PC-9 (cell line): ENCODE measurements around the gene KIAA1671. TPM values are rescaled to one million over a fixed set of nuclear protein-coding genes. Genes with fewer than 3 reads are reported as not detected.

Experiments
- BruUV-seq: library from RNA; stranded (reverse); fragments of 400-500 nt; replicated peaks from 2 replicates; lab custom pipeline; 2021; lab: Mats Ljungman, UMichigan
- CTCF ChIA-PET: fragments of 300-600 bp; sonication (Branson Sonifier 250); formaldehyde crosslinking; loops from one replicate; lab custom pipeline; 2022; ENCODE audit warnings: antibody characterized with exemption; lab: Charles Lee
- POLR2A ChIA-PET: fragments of 300-600 bp; sonication (Branson Sonifier 250); formaldehyde crosslinking; loops from one replicate; lab custom pipeline; 2022; ENCODE audit warnings: antibody characterized with exemption; ENCODE audit not compliant: unreplicated experiment; lab: Charles Lee
- DNase-seq, 2 experiments: peaks; one replicate each; pipeline versions ENCODE4 v3.0.0 to v3.0.0-alpha.2; 2015 to 2022; ENCODE audit warnings: mixed read lengths in 1 of 2
- H2AFZ ChIP-seq: fragments of 200-600 bp; sonication (generic); 2 replicates; pipeline ENCODE4 v1.8.1; 2017; ENCODE audit warnings: antibody characterized with exemption
- H3F3A ChIP-seq: fragments of 200-600 bp; sonication (generic); 2 replicates; pipeline ENCODE4 v1.8.1; 2017; ENCODE audit warnings: antibody characterized with exemption, mild to moderate bottlenecking, low read depth; ENCODE audit not compliant: insufficient read depth
- H3K27ac ChIP-seq: fragments of 200-600 bp; sonication (generic); 2 replicates; pipeline ENCODE4 v1.6.1; 2016; ENCODE audit warnings: mixed run types
- H3K27me3 ChIP-seq: fragments of 200-600 bp; sonication (generic); 2 replicates; pipeline ENCODE4 v1.6.1; 2016; ENCODE audit warnings: low read depth, mixed run types; ENCODE audit not compliant: insufficient read depth
- H3K36me3 ChIP-seq: fragments of 200-600 bp; sonication (generic); 2 replicates; pipeline ENCODE4 v1.6.1; 2016; ENCODE audit warnings: low read depth, mixed run types
- H3K4me1 ChIP-seq: fragments of 200-600 bp; sonication (generic); replicated peaks from 2 replicates; pipeline ENCODE4 v1.6.1; 2016; ENCODE audit warnings: mixed run types; ENCODE audit not compliant: insufficient read depth
- H3K4me2 ChIP-seq: fragments of 200-600 bp; sonication (generic); 2 replicates; pipeline ENCODE4 v1.6.1; 2017; ENCODE audit warnings: mixed run types
- H3K4me3 ChIP-seq: fragments of 200-600 bp; sonication (generic); 2 replicates; pipeline ENCODE4 v1.6.1; 2016; ENCODE audit warnings: mixed run types
- H3K79me2 ChIP-seq: fragments of 200-600 bp; sonication (generic); 2 replicates; pipeline ENCODE4 v1.6.1; 2017; ENCODE audit warnings: low read depth, mixed run types
- H3K9me2 ChIP-seq: fragments of 200-600 bp; sonication (generic); 2 replicates; pipeline ENCODE4 v1.8.1; 2017; ENCODE audit warnings: mild to moderate bottlenecking; ENCODE audit not compliant: insufficient read depth
- H3K9me3 ChIP-seq: fragments of 200-600 bp; sonication (generic); 2 replicates; pipeline ENCODE4 v1.8.1; 2016; ENCODE audit warnings: low read depth; ENCODE audit not compliant: insufficient read depth
- H4K20me1 ChIP-seq: fragments of 200-600 bp; sonication (generic); 2 replicates; pipeline ENCODE4 v1.8.1; 2017; ENCODE audit not compliant: insufficient read depth
- EZH2 ChIP-seq: fragments of 200-600 bp; sonication (generic); IDR thresholded peaks from 2 replicates; pipeline ENCODE4 v1.8.0; 2017; ENCODE audit warnings: antibody characterized with exemption, low read depth
- intact Hi-C: fragments of 100-400 bp; cut with micrococcal nuclease; formaldehyde crosslinking; loops from one replicate; pipeline ENCODE4 v1.10.0; 2022; ENCODE audit not compliant: unreplicated experiment
- total RNA-seq: library from RNA; stranded (reverse); gene quantifications from 2 replicates; pipeline ENCODE4 v1.2.3, GENCODE V29; 2021
- TF ChIP-seq, protein P1 (sequence below): fragments of 200-600 bp; sonication (generic); conservative IDR thresholded peaks from 2 replicates; pipeline ENCODE4 v1.6.1; 2017; ENCODE audit warnings: mixed run types, antibody characterized with exemption, mild to moderate bottlenecking, moderate library complexity

Gene KIAA1671
- total RNA-seq, 1 experiment from 2014 or later: 44.3 TPM

DNA sequence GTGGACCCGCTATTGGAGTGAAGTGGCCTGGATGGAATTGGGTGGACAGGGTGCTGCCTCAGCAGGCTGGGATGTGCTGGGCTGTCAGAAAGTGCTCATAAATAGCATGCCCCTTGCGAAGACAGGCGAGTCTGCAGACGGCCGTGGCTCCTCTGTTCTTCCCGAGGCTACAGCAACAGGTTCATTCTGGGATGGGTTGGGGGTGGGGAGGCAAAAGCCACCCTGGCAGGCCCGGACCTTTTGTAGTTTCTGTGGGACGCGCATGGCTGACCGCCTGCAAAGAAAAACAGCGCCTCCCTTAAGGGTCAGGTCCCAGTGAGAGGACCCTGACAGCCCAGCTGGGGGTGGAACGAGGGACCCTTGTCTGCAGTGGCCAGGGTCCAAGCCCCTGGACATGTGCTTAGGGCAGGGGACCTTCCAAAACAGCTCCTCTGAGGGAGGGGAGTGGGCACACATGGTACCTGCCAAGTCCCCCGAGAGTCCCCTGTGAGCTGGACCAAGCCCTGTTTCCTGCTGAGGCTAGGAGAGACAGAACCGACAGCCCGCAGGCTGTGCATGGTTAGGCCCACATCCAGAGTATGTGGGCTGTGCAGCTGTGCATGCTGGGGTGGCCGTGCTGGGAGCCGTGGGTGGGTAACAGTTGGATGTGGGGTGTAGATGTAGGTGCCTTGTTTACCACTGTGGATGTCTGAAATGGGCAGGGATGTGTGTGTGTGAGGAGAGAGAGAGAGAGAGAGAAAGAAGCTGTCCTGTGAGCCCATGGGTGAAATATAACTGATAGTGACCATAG is 247.4 kb downstream of the KIAA1671 start, which contains the start of gene CRYBB3:
CRYBB3 (plus strand) TSS at position 128 of the 790 bp plus-strand sequence. CDS start 1,539 bp downstream, outside the sequence.
- Histone ChIP-seq H3K27me3 (no peaks in the 10 kb centered on the region), H4K20me1 (peaks cover 3% of the 10 kb centered on the region; the same call in 1 of the 2 replicates), H3K4me3 (no peak within 1 kb of the TSS), H2AFZ (no peak within 1 kb of the TSS), H3K9me3 (no peaks in the 10 kb centered on the region), H3K27ac (no peak within 1 kb of the TSS), H3K79me2 (no peaks in the 10 kb centered on the region), H3K4me1 (no peaks in the 10 kb centered on the region), H3F3A (peaks cover 2% of the 10 kb centered on the region; the same call in 1 of the 2 replicates), H3K36me3 (no peaks in the 10 kb centered on the region), H3K9me2 (no peaks in the 10 kb centered on the region), H3K4me2 (no peak within 1 kb of the TSS)
- ChIA-PET POLR2A (no interaction called here), CTCF (no interaction called here)
- intact Hi-C loops: loop anchor here (10.0 kb wide), 1 partner anchor 575 kb away; no protein-coding TSS in a partner anchor
- TF ChIP-seq, protein P1, sequence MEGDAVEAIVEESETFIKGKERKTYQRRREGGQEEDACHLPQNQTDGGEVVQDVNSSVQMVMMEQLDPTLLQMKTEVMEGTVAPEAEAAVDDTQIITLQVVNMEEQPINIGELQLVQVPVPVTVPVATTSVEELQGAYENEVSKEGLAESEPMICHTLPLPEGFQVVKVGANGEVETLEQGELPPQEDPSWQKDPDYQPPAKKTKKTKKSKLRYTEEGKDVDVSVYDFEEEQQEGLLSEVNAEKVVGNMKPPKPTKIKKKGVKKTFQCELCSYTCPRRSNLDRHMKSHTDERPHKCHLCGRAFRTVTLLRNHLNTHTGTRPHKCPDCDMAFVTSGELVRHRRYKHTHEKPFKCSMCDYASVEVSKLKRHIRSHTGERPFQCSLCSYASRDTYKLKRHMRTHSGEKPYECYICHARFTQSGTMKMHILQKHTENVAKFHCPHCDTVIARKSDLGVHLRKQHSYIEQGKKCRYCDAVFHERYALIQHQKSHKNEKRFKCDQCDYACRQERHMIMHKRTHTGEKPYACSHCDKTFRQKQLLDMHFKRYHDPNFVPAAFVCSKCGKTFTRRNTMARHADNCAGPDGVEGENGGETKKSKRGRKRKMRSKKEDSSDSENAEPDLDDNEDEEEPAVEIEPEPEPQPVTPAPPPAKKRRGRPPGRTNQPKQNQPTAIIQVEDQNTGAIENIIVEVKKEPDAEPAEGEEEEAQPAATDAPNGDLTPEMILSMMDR: no peak
- no peak for TF ChIP-seq EZH2
- no TSS peak for BruUV-seq
- no peak for DNase-seq

DNA sequence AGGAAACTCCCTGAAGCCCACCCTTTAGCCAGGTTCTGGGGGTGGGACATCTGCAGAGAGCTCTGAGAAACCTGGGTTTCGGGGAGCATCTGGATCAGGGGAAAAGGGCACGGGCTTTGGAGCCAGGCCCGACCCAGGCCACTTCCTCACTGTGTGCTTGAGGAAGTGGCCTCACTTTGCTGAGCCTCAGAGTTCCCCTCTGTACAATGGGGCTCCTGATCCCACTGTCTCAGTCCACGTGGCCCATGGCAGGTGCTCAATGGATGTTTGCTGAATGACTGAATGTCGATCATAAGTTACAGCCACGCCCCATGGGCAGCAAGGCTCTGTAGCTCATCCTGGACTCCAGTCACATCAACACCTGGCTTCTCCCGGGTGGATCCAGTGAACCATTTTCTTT is 248.5 kb downstream of the KIAA1671 start:
- H3K27me3 ChIP-seq: no peaks in the 10 kb centered on the region
- no peaks in the 10 kb centered on the region for H3K4me1 ChIP-seq
- peaks cover 2% of the 10 kb centered on the region; the same call in 1 of the 2 replicates for H3F3A ChIP-seq
- no peaks in the 10 kb centered on the region for H3K36me3 ChIP-seq
- no peak overlapping the region for H2AFZ ChIP-seq
- no peaks in the 10 kb centered on the region for H3K9me2 ChIP-seq
- H3K9me3 ChIP-seq: no peaks in the 10 kb centered on the region
- H3K27ac ChIP-seq: no peak overlapping the region
- no peak for TF ChIP-seq EZH2
- TF ChIP-seq, protein P1: no peak
- no peaks in the 10 kb centered on the region for H3K79me2 ChIP-seq
- peaks cover 3% of the 10 kb centered on the region; the same call in 1 of the 2 replicates for H4K20me1 ChIP-seq
- intact Hi-C loops: loop anchor here (10.0 kb wide), 1 partner anchor 574 kb away; no protein-coding TSS in a partner anchor
- ChIA-PET CTCF (no interaction called here), POLR2A (no interaction called here)
- no peak overlapping the region for H3K4me3 ChIP-seq
- H3K4me2 ChIP-seq: no peak overlapping the region
- BruUV-seq: no TSS peak
- DNase-seq: no peak

DNA sequence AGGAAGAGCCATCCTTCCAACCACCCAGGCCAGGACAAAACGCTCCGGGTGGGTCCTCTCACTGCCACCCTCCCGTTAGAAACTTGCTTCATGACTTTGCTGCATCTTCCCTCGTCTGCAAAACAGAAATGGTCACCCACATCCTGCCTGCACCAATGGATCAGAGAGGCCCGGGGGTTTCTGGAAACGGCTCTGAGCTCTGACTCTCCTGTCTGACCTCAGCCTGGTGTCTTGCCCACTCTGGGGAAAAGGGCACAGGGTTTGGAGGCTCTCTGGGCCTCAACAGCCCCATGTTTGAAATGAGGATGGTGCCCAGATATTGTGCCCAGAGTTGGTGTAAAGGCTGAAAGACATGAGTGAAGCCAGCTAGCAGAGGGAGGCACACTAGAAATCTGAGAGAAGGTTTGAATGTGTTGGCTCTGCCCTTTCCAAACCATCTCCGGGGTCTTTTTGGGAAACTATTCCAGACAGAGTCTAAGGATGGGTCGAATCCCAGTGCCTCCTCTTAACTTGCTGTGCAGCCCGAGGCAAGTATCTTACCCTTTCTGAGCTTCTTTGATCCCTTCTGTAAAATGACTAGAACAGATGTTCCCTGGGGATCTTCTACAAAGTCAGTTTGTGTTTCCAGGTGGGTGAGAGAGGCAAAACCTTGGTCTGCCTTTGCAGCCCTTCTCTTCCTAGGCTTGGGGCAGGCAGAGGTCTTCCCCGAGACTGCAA is 249.2 kb downstream of the KIAA1671 start:
- Histone ChIP-seq H3K36me3 (no peaks in the 10 kb centered on the region), H3K27me3 (no peaks in the 10 kb centered on the region), H3F3A (peaks cover 2% of the 10 kb centered on the region; the same call in 1 of the 2 replicates), H4K20me1 (peaks cover 3% of the 10 kb centered on the region; the same call in 1 of the 2 replicates), H3K9me2 (no peaks in the 10 kb centered on the region), H3K4me3 (no peak overlapping the region), H3K4me2 (no peak overlapping the region), H3K27ac (no peak overlapping the region), H2AFZ (no peak overlapping the region), H3K79me2 (no peaks in the 10 kb centered on the region), H3K9me3 (no peaks in the 10 kb centered on the region), H3K4me1 (no peaks in the 10 kb centered on the region)
- no peak for TF ChIP-seq EZH2
- TF ChIP-seq, protein P1: no peak
- ChIA-PET CTCF (no interaction called here), POLR2A (no interaction called here)
- no TSS peak for BruUV-seq
- intact Hi-C loops: loop anchor here (10.0 kb wide), 1 partner anchor 573 kb away; no protein-coding TSS in a partner anchor
- no peak for DNase-seq
